ENCODE measurements around the gene FMNL2. TPM values are rescaled to one million over a fixed set of nuclear protein-coding genes. Genes with fewer than 3 reads are reported as not detected.

Gene FMNL2
- total and polyA plus RNA-seq, 10 donors, result 8.8 to 59.3 (median 33.5) TPM

DNA sequence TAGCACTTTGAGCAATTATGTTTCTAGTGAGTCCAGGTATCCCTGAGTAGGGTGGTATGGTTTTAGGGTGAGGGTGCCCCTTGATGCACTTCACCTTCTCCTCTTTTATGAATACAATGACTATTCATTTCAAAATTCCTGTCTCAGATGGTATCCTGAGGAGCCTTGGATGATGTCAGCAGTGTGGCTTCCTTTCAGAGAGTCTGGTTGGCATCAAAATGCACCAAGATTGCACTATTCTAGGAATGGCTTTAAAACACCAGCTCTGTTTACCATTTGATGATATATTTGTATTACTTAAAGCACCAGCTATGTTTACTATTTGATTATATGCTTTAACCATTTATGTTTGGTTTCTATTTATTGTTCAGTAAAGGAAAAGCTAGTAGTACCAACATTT lies 141.0 kb downstream of the FMNL2 start:
- no peak for TF ChIP-seq POLR2A (IDR thresholded peaks at IDR 0.05)
- TF ChIP-seq POLR2AphosphoS5 (IDR thresholded peaks at IDR 0.05), result no peak
- TF ChIP-seq, protein P1, sequence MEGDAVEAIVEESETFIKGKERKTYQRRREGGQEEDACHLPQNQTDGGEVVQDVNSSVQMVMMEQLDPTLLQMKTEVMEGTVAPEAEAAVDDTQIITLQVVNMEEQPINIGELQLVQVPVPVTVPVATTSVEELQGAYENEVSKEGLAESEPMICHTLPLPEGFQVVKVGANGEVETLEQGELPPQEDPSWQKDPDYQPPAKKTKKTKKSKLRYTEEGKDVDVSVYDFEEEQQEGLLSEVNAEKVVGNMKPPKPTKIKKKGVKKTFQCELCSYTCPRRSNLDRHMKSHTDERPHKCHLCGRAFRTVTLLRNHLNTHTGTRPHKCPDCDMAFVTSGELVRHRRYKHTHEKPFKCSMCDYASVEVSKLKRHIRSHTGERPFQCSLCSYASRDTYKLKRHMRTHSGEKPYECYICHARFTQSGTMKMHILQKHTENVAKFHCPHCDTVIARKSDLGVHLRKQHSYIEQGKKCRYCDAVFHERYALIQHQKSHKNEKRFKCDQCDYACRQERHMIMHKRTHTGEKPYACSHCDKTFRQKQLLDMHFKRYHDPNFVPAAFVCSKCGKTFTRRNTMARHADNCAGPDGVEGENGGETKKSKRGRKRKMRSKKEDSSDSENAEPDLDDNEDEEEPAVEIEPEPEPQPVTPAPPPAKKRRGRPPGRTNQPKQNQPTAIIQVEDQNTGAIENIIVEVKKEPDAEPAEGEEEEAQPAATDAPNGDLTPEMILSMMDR (IDR thresholded peaks at IDR 0.05 in 8 of 11, conservative IDR thresholded peaks at IDR 0.05 in 3 of 11), result no peak
- peaks cover 0 to 19% (median 8%) of the 10 kb centered on the region in 6 donors for H3K4me1 ChIP-seq
- H3K4me3 ChIP-seq, result no peak overlapping the region
- no peak for DNase-seq
- no peak overlapping the region for H3K27ac ChIP-seq
- no peaks in the 10 kb centered on the region for H3K27me3 ChIP-seq (replicated peaks in 1 of 7)
- no peaks in the 10 kb centered on the region for H3K36me3 ChIP-seq
- intact Hi-C loops (cut with DNase I; ENCODE audit: low total_unique reads), result no loop called here
- H3K9me3 ChIP-seq, result no peaks in the 10 kb centered on the region

DNA sequence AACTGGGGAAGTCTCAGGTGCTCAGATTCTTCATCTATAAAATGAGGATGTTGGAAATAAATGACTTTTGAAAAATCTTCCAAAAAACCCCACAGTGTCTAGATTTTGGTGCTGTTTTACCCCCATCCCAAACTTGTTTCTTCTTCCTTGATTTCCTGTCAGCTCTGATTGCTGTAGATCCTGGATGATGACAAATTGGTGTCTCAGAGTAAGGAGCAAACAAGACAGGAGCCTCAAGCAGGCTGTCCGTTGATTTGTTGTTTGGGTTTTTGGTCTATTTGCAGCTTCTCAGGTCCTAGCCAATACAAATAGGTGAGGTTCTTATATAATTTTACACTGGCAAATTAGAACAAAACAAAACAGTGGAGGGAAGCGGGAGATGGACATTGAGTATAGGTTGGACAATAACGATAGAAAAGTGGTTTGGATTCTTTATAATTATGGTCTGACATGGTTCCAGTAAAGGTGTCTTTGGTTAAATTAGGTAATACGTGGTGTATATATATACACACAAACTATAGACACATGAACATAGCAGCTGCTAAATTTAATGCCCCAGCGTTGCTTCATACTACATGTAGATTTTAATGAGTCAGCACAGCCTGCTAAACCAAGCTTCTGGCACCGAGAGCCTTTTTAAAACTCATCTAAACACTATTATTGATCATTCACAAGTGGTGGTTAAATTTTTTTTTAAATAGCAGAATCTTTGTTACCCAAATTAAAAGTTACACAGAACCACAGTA lies 142.5 kb downstream of the FMNL2 start:
- intact Hi-C loops (cut with DNase I; ENCODE audit: low total_unique reads), result no loop called here
- no peak overlapping the region for H3K27ac ChIP-seq
- 78 to 90% (median 85%) methylated on average over 6 of the region's 6 CpGs for WGBS, 5 donors
- no peak for TF ChIP-seq POLR2A (IDR thresholded peaks at IDR 0.05)
- TF ChIP-seq, protein P1 (IDR thresholded peaks at IDR 0.05 in 8 of 11, conservative IDR thresholded peaks at IDR 0.05 in 3 of 11), result no peak
- no peak for TF ChIP-seq POLR2AphosphoS5 (IDR thresholded peaks at IDR 0.05)
- no peak for DNase-seq
- no peaks in the 10 kb centered on the region for H3K36me3 ChIP-seq
- no peak overlapping the region for H3K4me3 ChIP-seq
- no peaks in the 10 kb centered on the region for H3K27me3 ChIP-seq (replicated peaks in 1 of 7)
- peaks cover 0 to 6% (median 2%) of the 10 kb centered on the region in 6 donors for H3K4me1 ChIP-seq
- no peaks in the 10 kb centered on the region for H3K9me3 ChIP-seq

- DNase-seq, result no peak
- Histone ChIP-seq H3K27ac (no peak overlapping the region), H3K36me3 (no peaks in the 10 kb centered on the region), H3K9me3 (no peaks in the 10 kb centered on the region), H3K4me1 (no peaks in the 10 kb centered on the region), H3K27me3 (replicated peaks in 1 of 7) (no peaks in the 10 kb centered on the region), H3K4me3 (no peak overlapping the region)
- TF ChIP-seq POLR2A (IDR thresholded peaks at IDR 0.05) (no peak), POLR2AphosphoS5 (IDR thresholded peaks at IDR 0.05) (no peak)
- TF ChIP-seq, protein P1 (IDR thresholded peaks at IDR 0.05 in 8 of 11, conservative IDR thresholded peaks at IDR 0.05 in 3 of 11), result no peak
- intact Hi-C loops (cut with DNase I; ENCODE audit: low total_unique reads), result no loop called here
- WGBS, 5 donors, result 90 to 98% (median 91%) methylated on average over 3 of the region's 3 CpGs
These were observed 144.3 kb downstream of the FMNL2 start for GRCh38 chr2:152479282-152479681.

DNA sequence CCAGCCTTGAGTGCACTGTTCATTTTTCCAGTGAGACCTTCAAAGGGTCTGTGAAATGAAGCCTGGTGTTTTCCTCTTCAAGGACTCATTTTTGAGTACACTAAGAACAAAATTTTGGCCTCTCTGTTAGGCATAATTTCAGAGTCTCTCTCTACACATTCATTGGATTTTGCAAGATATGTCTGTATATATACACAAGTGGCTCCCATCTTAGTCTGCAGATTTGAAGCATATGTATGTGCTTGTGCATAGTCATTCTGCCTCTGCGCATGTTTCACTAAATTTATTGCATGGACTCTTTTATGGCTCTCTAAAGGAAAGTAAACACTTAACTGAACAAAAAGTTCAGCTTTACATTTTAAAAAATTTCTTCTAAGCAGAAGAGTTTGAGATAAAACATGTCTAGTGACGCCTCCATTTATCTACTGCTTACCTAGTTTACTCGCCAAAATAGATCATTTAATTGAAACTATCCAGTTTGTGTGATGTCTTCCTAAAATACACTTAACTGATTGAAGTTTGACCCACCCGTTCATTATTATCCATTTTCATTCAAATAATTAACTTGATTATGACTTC lies 145.9 kb downstream of the FMNL2 start:
- H3K4me3 ChIP-seq, result no peak overlapping the region
- H3K9me3 ChIP-seq, result no peaks in the 10 kb centered on the region
- DNase-seq, result no peak
- no peaks in the 10 kb centered on the region for H3K36me3 ChIP-seq
- no peak overlapping the region for H3K27ac ChIP-seq
- TF ChIP-seq POLR2A (IDR thresholded peaks at IDR 0.05), result no peak
- intact Hi-C loops (cut with DNase I; ENCODE audit: low total_unique reads), result no loop called here
- H3K27me3 ChIP-seq (replicated peaks in 1 of 7), result no peaks in the 10 kb centered on the region
- H3K4me1 ChIP-seq, result peaks cover 0 to 6% (median 3%) of the 10 kb centered on the region in 6 donors
- 92 to 97% (median 94%) methylated on average over 4 of the region's 4 CpGs for WGBS, 5 donors

Measured in spleen (tissue), 11 donors.